ENCODE results near the gene TEX52.
"Not testable (repeated sequence)": the region's sequence is repeated elsewhere in the genome, so short reads cannot be mapped to it uniquely, and the experiment has no call there.

Gene TEX52

GRCh38 chr12:2884810-2885209 is 28.0 kb upstream of the TEX52 start:
- no peak overlapping the region for H3K4me3 ChIP-seq (ENCODE audit: low read length)
- no peak for TF ChIP-seq CTCF (conservative IDR thresholded peaks at IDR 0.05; ENCODE audit: low read depth, low read length)
- no peak for DNase-seq (ENCODE audit: low read depth)

DNA sequence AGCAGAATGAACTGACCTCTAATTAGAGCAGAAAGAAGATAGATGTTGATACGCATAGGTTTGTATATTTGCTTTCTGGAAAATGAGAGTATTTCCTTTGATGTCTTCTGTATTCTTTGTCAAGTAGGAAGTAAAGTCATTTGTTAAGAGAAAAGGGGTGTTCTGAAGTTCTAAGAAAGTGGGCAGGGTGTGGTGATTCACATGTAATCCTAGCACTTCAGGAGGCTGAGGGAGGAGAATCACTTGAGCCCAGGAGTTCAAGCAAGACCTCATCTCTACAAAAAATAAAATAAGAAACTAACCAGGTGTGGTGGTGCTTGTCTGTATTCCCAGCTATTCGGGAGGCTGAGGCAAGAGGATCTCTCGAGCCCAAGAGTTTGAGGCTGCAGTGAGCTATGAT is 23.0 kb upstream of the TEX52 start:
- no peak overlapping the region for H3K4me3 ChIP-seq (ENCODE audit: low read length)
- no peak for DNase-seq (ENCODE audit: low read depth)

DNA sequence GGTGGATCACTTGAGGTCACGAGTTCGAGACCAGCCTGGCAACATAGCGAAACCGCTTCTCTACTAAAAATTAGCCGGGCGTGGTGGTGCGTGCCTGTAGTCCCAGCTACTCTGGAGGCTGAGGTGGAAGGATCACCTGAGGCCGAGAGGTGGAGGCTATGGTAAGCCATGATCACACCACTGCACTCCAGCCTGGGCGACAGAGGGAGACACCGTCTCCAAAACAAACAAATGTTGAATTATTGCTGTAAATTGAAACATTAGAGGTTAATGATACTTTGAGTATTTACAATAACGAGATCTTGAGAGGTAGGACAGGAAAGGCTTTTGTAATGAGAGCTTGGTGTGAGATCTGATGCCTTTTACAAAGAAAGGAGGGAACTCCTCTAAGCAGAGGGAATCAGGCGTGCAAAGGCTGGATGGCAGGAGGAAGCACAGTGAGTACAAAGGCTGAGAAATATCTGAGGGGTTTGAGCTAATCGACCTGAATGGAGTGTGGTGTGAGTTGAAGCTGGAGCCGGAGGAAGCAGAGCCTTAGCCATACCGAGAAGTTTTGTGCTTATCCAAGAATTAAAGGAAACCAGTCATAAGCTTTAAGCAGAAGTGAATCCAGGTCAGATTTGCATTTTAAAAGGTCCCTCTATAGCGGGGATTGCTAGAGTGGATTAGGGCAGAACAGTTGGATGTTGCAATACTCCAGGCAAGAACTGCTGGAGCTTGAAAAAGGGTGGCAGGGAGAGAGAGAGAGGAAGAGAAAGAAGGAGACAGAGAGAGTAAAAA is 21.3 kb upstream of the TEX52 start:
- peak overlapping the region; percentile 94 for H3K4me3 ChIP-seq (ENCODE audit: low read length)
- peak; percentile 68 for DNase-seq (ENCODE audit: low read depth)
- TF ChIP-seq CTCF (conservative IDR thresholded peaks at IDR 0.05; ENCODE audit: low read depth, low read length), result no peak

More for the DNA sequence above, 23.0 kb upstream of the TEX52 start:
- no peak for TF ChIP-seq CTCF (conservative IDR thresholded peaks at IDR 0.05; ENCODE audit: low read depth, low read length)

GRCh38 chr12:2877047-2877952 is 20.5 kb upstream of the TEX52 start, which contains the start of the genes FOXM1 and RHNO1:
TSS of gene FOXM1 (minus strand) at chr12:2877174. CDS start at chr12:2874478, 2,696 bp downstream.
TSS of gene RHNO1 (plus strand) at chr12:2877223. CDS start at chr12:2885367, 8,144 bp downstream.
- peak within 1 kb of the TSS; percentile 94 for H3K4me3 ChIP-seq (ENCODE audit: low read length)
- TF ChIP-seq CTCF (conservative IDR thresholded peaks at IDR 0.05; ENCODE audit: low read depth, low read length), result no peak
- DNase-seq (ENCODE audit: low read depth), result peak; percentile 55

DNA sequence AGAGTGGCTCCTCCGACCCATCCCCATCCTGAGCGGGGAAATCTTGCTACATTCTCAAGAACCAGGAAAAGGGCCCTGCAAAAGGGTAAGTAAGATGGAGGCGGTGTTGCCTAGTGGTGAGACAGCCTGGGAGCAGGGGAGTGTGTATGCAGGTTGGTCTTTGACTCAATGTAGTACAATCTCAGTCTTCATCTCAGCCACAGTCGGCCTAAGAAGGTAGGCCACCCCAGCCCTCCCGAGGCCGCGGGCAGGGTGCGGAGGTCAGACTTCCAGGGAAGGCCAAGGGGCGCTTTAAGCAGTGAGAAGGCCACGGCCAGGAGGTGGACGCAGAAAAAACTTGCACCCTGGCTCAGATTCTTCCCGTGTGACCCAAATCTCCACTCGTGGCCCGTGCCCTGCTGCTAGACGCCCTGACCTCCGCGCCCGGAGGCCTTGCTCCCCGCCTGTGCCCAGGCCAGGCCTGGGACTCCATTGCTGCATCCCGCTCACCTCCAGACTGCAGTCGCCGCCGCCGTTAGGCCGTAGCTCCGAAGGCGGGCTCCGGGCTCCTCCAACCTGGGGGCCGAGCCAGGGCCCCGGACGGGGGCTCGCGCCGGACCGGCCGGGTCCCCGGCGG is 19.7 kb upstream of the TEX52 start:
- peak overlapping the region; percentile 94 for H3K4me3 ChIP-seq (ENCODE audit: low read length)
- DNase-seq (ENCODE audit: low read depth), result no peak
- TF ChIP-seq CTCF (conservative IDR thresholded peaks at IDR 0.05; ENCODE audit: low read depth, low read length), result no peak

DNA sequence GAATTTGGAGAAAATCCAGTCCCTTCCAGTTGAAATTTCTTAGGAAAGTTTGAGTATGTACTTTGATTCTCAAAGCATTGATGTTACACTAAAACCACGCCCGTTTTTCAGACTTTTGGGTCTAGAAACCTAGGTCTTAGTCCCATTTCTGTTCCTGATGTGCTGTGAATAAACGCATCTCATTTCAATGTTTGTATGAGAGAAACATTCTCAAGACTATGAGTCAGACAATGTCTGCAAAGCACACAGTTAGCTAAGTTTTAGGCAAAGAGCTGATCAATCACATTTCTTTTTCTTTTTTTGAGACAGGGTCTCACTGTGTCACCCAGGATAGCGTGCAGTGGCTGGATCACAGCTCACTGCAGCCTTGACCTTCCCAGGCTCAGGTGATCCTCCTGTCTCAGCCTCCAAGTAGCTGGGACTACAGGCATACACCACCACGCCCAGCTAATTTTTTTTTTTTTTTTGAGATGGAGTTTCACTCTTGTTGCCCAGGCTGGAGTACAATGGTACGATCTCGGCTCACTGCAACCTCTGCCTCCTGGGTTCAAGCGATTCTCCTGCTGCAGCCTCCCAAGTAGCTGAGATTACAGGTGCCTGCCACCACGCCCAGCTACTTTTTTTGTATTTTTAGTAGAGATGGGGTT is 12.3 kb upstream of the TEX52 start:
- DNase-seq (ENCODE audit: low read depth); H3K4me3 ChIP-seq (ENCODE audit: low read length): not testable (repeated sequence)

- TF ChIP-seq CTCF (conservative IDR thresholded peaks at IDR 0.05; ENCODE audit: low read depth, low read length), result no peak
- H3K4me3 ChIP-seq (ENCODE audit: low read length), result no peak overlapping the region
- DNase-seq (ENCODE audit: low read depth), result no peak
These were observed 7.4 kb upstream of the TEX52 start for GRCh38 chr12:2864198-2864597.

DNA sequence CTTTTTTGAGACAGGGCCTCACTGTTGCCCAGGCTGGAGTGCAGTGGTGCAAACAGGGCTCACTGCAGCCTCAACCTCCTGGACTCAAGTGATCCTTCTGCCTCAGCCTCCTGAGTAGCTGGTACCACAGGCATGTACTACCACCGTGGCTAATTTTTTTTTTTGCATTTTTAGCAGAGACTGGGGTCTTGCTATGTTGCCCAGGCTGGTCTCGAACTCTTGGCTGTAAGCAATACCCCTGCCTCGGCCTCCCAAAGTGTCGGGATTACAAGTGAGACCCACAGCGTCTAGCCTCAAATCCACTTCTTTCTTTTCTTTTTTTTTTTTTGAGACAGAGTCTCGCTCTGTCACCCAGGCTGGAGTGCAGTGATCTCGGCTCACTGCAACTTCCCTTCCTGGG is 6.6 kb upstream of the TEX52 start:
- H3K4me3 ChIP-seq (ENCODE audit: low read length); DNase-seq (ENCODE audit: low read depth): not testable (repeated sequence)

All from retinal pigment epithelial cell (primary cell).